ENCODE data around the gene NELFA.

DNA sequence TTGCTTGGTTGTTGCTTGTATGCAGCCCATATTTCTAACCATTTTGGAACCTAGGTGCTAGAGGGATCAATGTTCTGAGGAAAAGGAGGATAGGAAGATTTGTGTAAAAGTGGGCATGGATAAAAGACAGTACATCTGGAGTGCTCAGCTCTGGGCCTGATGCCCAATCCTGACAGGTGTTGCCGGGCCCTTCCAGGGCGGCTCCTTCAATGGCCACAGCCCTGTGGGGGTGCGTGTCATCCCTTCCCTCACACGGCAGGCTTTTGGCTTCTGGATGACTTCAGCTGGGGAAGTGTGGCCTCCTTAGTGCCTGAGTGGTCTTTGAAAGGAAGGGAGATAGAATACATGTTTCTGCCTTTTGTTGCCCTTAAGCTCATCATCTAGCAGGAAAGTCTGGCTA is 47.2 kb downstream of the NELFA start:
- TF ChIP-seq, protein P1, sequence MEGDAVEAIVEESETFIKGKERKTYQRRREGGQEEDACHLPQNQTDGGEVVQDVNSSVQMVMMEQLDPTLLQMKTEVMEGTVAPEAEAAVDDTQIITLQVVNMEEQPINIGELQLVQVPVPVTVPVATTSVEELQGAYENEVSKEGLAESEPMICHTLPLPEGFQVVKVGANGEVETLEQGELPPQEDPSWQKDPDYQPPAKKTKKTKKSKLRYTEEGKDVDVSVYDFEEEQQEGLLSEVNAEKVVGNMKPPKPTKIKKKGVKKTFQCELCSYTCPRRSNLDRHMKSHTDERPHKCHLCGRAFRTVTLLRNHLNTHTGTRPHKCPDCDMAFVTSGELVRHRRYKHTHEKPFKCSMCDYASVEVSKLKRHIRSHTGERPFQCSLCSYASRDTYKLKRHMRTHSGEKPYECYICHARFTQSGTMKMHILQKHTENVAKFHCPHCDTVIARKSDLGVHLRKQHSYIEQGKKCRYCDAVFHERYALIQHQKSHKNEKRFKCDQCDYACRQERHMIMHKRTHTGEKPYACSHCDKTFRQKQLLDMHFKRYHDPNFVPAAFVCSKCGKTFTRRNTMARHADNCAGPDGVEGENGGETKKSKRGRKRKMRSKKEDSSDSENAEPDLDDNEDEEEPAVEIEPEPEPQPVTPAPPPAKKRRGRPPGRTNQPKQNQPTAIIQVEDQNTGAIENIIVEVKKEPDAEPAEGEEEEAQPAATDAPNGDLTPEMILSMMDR (optimal IDR thresholded peaks at IDR 0.05 in 1 of 3, IDR thresholded peaks at IDR 0.05 in 1 of 3, conservative IDR thresholded peaks at IDR 0.05 in 1 of 3; ENCODE audit: extremely low read depth in 1 of 3, insufficient read depth in 2 of 3, low read length in 3 of 3), result no peak
- TF ChIP-seq EZH2 (IDR thresholded peaks at IDR 0.05; ENCODE audit: low read length), result no peak

All from keratinocyte (primary cell).